ENCODE measurements around the gene FLNB. TPM values are rescaled to one million over a fixed set of nuclear protein-coding genes. Genes with fewer than 3 reads are reported as not detected.
A peak's percentile ranks its signal among the peaks of the same experiment; 100 is the strongest.

FLNB gene
- total and polyA plus RNA-seq, 10 of the 15 experiments (the other 5 are each of a cell fraction or from before 2014, with no cell fraction given), result 13.6 to 51.8 (median 26.4) TPM

DNA sequence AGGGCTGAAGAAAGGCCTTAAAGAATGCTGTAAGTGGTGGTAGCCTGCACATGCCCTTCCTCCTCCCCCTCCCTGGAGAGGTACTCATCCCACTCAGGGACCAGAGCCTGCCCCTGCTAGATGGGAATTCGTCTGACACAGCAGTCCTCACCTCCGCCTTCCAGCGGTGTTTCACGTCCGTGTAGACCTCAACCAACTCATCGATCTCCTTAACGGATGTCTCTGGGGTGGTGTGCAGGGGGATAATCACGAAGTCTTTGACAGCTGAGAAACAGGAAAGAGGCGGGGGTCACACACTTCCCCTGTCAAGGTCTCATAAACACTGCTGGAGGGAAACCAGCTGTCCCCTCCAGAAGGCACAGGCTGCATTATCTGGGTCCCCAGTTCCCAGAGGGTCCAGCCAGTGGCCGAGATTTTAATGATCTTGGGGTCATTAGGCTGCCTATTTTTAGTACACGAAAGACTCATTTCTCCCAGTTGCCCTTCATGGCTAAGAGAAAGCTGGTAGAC is 192.7 kb downstream of the FLNB start (continued):
- TF ChIP-seq TCF3 (IDR thresholded peaks at IDR 0.05; ENCODE audit: borderline replicate concordance, insufficient read depth, low read depth, low read length), result peak; percentile 69; the same call in 1 of the 2 replicates
- 0 out of 2 replicates have a peak, but pooled peaks have one; percentile 37 for TF ChIP-seq NBN (IDR thresholded peaks at IDR 0.05)
- no peak for TF ChIP-seq MYC (IDR thresholded peaks at IDR 0.05; ENCODE audit: insufficient read depth, insufficient read length, insufficient replicate concordance, low read length, severe bottlenecking)
- TF ChIP-seq, protein P1, sequence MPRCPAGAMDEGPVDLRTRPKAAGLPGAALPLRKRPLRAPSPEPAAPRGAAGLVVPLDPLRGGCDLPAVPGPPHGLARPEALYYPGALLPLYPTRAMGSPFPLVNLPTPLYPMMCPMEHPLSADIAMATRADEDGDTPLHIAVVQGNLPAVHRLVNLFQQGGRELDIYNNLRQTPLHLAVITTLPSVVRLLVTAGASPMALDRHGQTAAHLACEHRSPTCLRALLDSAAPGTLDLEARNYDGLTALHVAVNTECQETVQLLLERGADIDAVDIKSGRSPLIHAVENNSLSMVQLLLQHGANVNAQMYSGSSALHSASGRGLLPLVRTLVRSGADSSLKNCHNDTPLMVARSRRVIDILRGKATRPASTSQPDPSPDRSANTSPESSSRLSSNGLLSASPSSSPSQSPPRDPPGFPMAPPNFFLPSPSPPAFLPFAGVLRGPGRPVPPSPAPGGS (IDR thresholded peaks at IDR 0.05; ENCODE audit: borderline replicate concordance, insufficient read depth, low read depth, low read length, poor library complexity, severe bottlenecking), result no peak
- TF ChIP-seq MEF2B (IDR thresholded peaks at IDR 0.05; ENCODE audit: partially characterized antibody, poor library complexity, severe bottlenecking), result peak; percentile 88
- TF ChIP-seq MTA2 (IDR thresholded peaks at IDR 0.05; ENCODE audit: low read depth), result peak; percentile 43; the same call in 1 of the 2 replicates
- peak; percentile 43; the same call in 1 of the 2 replicates for TF ChIP-seq GATAD2B (conservative IDR thresholded peaks at IDR 0.05; ENCODE audit: low read depth)
- peak; percentile 97 for TF ChIP-seq ZSCAN29 (IDR thresholded peaks at IDR 0.05)
- TF ChIP-seq, protein P2, sequence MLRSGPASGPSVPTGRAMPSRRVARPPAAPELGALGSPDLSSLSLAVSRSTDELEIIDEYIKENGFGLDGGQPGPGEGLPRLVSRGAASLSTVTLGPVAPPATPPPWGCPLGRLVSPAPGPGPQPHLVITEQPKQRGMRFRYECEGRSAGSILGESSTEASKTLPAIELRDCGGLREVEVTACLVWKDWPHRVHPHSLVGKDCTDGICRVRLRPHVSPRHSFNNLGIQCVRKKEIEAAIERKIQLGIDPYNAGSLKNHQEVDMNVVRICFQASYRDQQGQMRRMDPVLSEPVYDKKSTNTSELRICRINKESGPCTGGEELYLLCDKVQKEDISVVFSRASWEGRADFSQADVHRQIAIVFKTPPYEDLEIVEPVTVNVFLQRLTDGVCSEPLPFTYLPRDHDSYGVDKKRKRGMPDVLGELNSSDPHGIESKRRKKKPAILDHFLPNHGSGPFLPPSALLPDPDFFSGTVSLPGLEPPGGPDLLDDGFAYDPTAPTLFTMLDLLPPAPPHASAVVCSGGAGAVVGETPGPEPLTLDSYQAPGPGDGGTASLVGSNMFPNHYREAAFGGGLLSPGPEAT (IDR thresholded peaks at IDR 0.05; ENCODE audit: low read depth), result peak; percentile 42; the same call in 1 of the 2 replicates
- TF ChIP-seq ZNF217 (IDR thresholded peaks at IDR 0.05), result 0 out of 2 replicates have a peak, but pooled peaks have one; percentile 3
- no peak for TF ChIP-seq NFXL1 (IDR thresholded peaks at IDR 0.05; ENCODE audit: borderline replicate concordance)
- TF ChIP-seq EED (IDR thresholded peaks at IDR 0.05; ENCODE audit: low read depth), result peak; percentile 48
- peak; percentile 81; the same call in 1 of the 2 replicates for TF ChIP-seq TCF12 (IDR thresholded peaks at IDR 0.05; ENCODE audit: low read depth, low read length)
- peak; percentile 42; the same call in 1 of the 2 replicates for TF ChIP-seq SPI1 (IDR thresholded peaks at IDR 0.05; ENCODE audit: borderline replicate concordance, insufficient read depth, low read depth, low read length)
- TF ChIP-seq HDGF (IDR thresholded peaks at IDR 0.05), result 0 out of 2 replicates have a peak, but pooled peaks have one; percentile 17
- TF ChIP-seq NFYB (IDR thresholded peaks at IDR 0.05; ENCODE audit: insufficient read depth, low read depth, low read length), result no peak
- TF ChIP-seq, protein P3, sequence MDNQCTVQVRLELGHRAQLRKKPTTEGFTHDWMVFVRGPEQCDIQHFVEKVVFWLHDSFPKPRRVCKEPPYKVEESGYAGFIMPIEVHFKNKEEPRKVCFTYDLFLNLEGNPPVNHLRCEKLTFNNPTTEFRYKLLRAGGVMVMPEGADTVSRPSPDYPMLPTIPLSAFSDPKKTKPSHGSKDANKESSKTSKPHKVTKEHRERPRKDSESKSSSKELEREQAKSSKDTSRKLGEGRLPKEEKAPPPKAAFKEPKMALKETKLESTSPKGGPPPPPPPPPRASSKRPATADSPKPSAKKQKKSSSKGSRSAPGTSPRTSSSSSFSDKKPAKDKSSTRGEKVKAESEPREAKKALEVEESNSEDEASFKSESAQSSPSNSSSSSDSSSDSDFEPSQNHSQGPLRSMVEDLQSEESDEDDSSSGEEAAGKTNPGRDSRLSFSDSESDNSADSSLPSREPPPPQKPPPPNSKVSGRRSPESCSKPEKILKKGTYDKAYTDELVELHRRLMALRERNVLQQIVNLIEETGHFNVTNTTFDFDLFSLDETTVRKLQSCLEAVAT (IDR thresholded peaks at IDR 0.05), result peak; percentile 64; the same call in 1 of the 2 replicates
- peak; percentile 9 to 51; a peak in 1 of 4 replicates for TF ChIP-seq BHLHE40 (IDR thresholded peaks at IDR 0.05; ENCODE audit: borderline replicate concordance in 1 of 2, low read depth in 2 of 2, low read length in 1 of 2)
- TF ChIP-seq NR2F1 (conservative IDR thresholded peaks at IDR 0.05), result peak; percentile 83
- peak; percentile 9; the same call in 1 of the 2 replicates for TF ChIP-seq CREM (IDR thresholded peaks at IDR 0.05; ENCODE audit: low read depth)
- no peak for TF ChIP-seq EGR1 (IDR thresholded peaks at IDR 0.05; ENCODE audit: borderline replicate concordance in 1 of 2, low read depth in 2 of 2, low read length in 2 of 2)
- 0 out of 2 replicates have a peak, but pooled peaks have one; percentile 5 for TF ChIP-seq IRF4 (IDR thresholded peaks at IDR 0.05; ENCODE audit: low read depth, low read length)
- TF ChIP-seq POLR2A (IDR thresholded peaks at IDR 0.05; ENCODE audit: low read depth, low read length), result 0 out of 2 replicates have a peak, but pooled peaks have one; percentile 25
- no peak for TF ChIP-seq EP300 (IDR thresholded peaks at IDR 0.05; ENCODE audit: borderline replicate concordance in 1 of 2, control insufficient read depth in 1 of 2, low read depth in 2 of 2, low read length in 2 of 2)

All from GM12878 (cell line).